Body of pancreas (tissue), 4 donors: ENCODE results near the gene LCA5. TPM values are rescaled to one million over a fixed set of nuclear protein-coding genes. Genes with fewer than 3 reads are reported as not detected.

Experiments
- ATAC-seq: fragments of 150-250 bp; one replicate; pipeline ENCODE4 v1.9.1; 2016
- DNase-seq, 4 donors: peaks; one replicate each; pipeline ENCODE4 v3.0.0-alpha.2; 2019
- H3K27ac ChIP-seq, 4 donors: fragments of 200-600 bp; sonication (generic); 1 replicate in 3 of 4; 2 replicates in 1 of 4; pipeline versions ENCODE4 v1.5.1 to v1.6.1; 2016 to 2019; ENCODE audit warnings: mild to moderate bottlenecking in 1 of 4, mixed read lengths in 1 of 4, moderate library complexity in 1 of 4
- H3K27me3 ChIP-seq, 2 donors: fragments of 200-600 bp; sonication (generic); one replicate each; pipeline ENCODE4 v1.6.0; 2016; ENCODE audit warnings: mild to moderate bottlenecking in 1 of 2
- H3K36me3 ChIP-seq, 2 donors: fragments of 200-600 bp; sonication (generic); replicated peaks in 1 of 2; 2 replicates each; pipeline ENCODE4 v1.5.1; 2016; ENCODE audit warnings: low read depth in 2 of 2; ENCODE audit not compliant: insufficient read depth in 1 of 2
- H3K4me1 ChIP-seq: fragments of 200-600 bp; sonication (generic); one replicate; pipeline ENCODE4 v1.6.0; 2016
- H3K4me3 ChIP-seq, 2 donors: fragments of 200-600 bp; sonication (generic); 1 replicate in 1 of 2; 2 replicates in 1 of 2; pipeline ENCODE4 v1.5.1; 2016 to 2019
- H3K9me3 ChIP-seq, 3 donors: fragments of 200-600 bp; sonication (generic); 1 replicate in 2 of 3; 2 replicates in 1 of 3; pipeline ENCODE4 v1.5.1; 2016
- POLR2A ChIP-seq, 3 donors: fragments of 450-650 bp; IDR thresholded peaks; one replicate each; pipeline ENCODE4 v1.6.1; 2016; ENCODE audit warnings: antibody characterized with exemption in 3 of 3, mild to moderate bottlenecking in 2 of 3
- WGBS, 2 donors: methylation state at CpG; one replicate each; pipeline ENCODE4 v1.1.5; 2017; 5-methylcytosine and 5-hydroxymethylcytosine counted together
- intact Hi-C: fragments of 100-400 bp; cut with DNase I; formaldehyde crosslinking; loops from one replicate; pipeline ENCODE4 v1.15.1; 2023
- total RNA-seq, 2 donors: library from RNA; depleted of rRNA; stranded (reverse); fragments of >200 nt; gene quantifications; one replicate each; pipeline ENCODE4 v1.1.0, GENCODE V29; 2016
- TF ChIP-seq, protein P1 (sequence below), 7 experiments: fragments of 450-650 bp in 4 of 7; fragments of 200-600 bp in 3 of 7; sonication (generic) in 3 of 7; IDR thresholded peaks; one replicate each; pipeline ENCODE4 v1.5.1; 2016 to 2019; ENCODE audit warnings: antibody characterized with exemption in 7 of 7

LCA5 gene
- total RNA-seq, 2 donors from 2014 or later = 2.6 to 7.8 TPM

DNA sequence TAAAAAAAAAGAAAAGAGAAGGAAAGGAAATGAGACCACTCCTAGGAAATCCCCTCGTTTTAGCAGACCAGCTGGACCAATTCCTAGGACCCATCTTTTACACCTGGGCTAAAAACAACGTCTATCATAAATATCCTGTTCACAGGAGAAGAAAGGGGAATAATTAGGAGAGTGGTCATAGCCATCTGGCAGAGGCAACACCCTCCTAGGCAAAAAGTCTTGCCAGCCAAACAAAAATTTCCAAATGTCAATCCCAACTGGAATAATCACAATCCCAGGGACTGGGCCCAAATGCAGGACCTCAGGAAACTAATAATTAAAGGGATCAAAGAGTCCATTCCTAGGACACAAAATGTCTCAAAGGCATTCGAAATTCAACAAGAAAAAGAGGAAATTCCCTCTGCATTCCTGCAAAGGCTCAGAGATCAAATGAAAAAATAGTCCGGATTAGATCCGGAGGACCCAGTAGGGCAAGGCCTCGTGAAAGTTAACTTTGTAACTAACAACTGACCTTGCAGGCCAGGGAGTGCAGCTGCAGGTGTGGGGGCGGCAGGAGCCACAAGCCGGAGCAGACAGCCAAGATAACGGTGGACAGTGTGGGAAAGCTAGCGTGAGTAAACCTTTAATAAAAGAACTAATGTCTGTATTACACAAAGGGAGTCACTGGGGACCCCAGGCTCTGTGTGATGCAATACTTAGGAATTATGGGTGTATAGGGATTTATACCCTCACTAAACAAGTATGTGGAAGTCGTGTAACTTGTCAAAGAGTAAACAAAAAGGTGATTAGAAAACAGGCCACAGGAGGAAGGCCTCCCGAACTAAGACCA lies 11.7 kb downstream of the LCA5 start:
- no peaks in the 10 kb centered on the region for H3K27me3 ChIP-seq
- no peaks in the 10 kb centered on the region for H3K36me3 ChIP-seq
- no peak overlapping the region for H3K4me3 ChIP-seq
- ATAC-seq = peak; percentile 92
- intact Hi-C loops = no loop called here
- peaks cover 25% of the 10 kb centered on the region for H3K4me1 ChIP-seq
- H3K9me3 ChIP-seq = no peaks in the 10 kb centered on the region
- 10 to 11% methylated on average over 12 of the region's 12 CpGs for WGBS, 2 donors
- TF ChIP-seq POLR2A (IDR thresholded peaks at IDR 0.05) = peak in 1 of 3 donors; percentile 33
- TF ChIP-seq, protein P1, sequence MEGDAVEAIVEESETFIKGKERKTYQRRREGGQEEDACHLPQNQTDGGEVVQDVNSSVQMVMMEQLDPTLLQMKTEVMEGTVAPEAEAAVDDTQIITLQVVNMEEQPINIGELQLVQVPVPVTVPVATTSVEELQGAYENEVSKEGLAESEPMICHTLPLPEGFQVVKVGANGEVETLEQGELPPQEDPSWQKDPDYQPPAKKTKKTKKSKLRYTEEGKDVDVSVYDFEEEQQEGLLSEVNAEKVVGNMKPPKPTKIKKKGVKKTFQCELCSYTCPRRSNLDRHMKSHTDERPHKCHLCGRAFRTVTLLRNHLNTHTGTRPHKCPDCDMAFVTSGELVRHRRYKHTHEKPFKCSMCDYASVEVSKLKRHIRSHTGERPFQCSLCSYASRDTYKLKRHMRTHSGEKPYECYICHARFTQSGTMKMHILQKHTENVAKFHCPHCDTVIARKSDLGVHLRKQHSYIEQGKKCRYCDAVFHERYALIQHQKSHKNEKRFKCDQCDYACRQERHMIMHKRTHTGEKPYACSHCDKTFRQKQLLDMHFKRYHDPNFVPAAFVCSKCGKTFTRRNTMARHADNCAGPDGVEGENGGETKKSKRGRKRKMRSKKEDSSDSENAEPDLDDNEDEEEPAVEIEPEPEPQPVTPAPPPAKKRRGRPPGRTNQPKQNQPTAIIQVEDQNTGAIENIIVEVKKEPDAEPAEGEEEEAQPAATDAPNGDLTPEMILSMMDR (IDR thresholded peaks at IDR 0.05) = no peak
- peak overlapping the region in 3 of 4 donors; percentile 46 to 87 (median 79) for H3K27ac ChIP-seq
- peak; percentile 35 to 76 (median 50) for DNase-seq

DNA sequence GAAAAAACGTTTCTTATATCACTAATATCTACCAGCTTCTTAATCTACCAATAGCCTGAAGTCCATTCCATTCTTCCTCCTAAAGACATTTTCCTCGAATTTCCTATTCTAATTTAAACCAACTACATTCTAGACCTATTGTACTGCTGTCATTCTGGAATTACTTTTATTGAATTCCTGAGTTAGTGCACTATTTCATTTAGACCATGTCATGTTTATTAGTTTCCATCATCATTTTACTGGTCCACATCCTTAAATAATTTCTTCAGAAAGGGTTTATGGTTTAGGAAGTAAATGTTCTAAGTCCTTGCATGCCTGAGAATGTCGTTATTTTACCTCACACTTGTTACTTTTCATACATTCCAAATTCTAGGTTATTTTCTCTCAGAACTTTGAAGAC lies 13.2 kb downstream of the LCA5 start:
- DNase-seq (no peak), ATAC-seq (no peak)
- no peaks in the 10 kb centered on the region for H3K9me3 ChIP-seq
- no peak overlapping the region for H3K4me3 ChIP-seq
- TF ChIP-seq, protein P1 (IDR thresholded peaks at IDR 0.05) = no peak
- no peak for TF ChIP-seq POLR2A (IDR thresholded peaks at IDR 0.05)
- H3K27me3 ChIP-seq = no peaks in the 10 kb centered on the region
- H3K36me3 ChIP-seq = no peaks in the 10 kb centered on the region
- peaks cover 25% of the 10 kb centered on the region for H3K4me1 ChIP-seq
- 72 to 73% methylated on average over 3 of the region's 3 CpGs for WGBS, 2 donors
- intact Hi-C loops = no loop called here
- H3K27ac ChIP-seq = peak overlapping the region in 2 of 4 donors; percentile 79 to 87

DNA sequence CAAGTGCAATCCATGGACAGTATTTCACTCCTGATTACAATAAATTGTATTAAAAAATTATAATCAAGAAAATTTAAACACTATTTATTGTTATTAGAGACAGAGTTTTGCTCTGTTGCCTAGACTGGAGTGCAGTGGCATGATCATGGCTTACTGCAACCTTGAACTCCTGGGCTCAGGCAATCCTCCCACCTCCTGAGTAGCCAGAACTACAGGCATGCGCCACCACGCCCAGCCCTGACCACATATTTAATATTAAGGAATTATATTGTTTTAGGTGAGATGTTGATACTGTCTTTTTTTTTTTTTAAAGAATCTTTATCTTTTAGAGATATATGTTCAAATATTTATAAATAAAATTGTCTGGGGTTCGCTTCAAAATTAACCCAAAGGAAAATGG lies 14.6 kb downstream of the LCA5 start:
- H3K27ac ChIP-seq = peak overlapping the region in 1 of 4 donors; percentile 14
- intact Hi-C loops = no loop called here
- H3K36me3 ChIP-seq = no peaks in the 10 kb centered on the region
- H3K4me1 ChIP-seq = peaks cover 25% of the 10 kb centered on the region
- no peak for TF ChIP-seq POLR2A (IDR thresholded peaks at IDR 0.05)
- TF ChIP-seq, protein P1 (IDR thresholded peaks at IDR 0.05) = no peak
- no peaks in the 10 kb centered on the region for H3K9me3 ChIP-seq
- no peak overlapping the region for H3K4me3 ChIP-seq
- H3K27me3 ChIP-seq = no peaks in the 10 kb centered on the region
- WGBS, 2 donors = 72 to 78% methylated on average over 3 of the region's 3 CpGs
- DNase-seq (no peak), ATAC-seq (no peak)

DNA sequence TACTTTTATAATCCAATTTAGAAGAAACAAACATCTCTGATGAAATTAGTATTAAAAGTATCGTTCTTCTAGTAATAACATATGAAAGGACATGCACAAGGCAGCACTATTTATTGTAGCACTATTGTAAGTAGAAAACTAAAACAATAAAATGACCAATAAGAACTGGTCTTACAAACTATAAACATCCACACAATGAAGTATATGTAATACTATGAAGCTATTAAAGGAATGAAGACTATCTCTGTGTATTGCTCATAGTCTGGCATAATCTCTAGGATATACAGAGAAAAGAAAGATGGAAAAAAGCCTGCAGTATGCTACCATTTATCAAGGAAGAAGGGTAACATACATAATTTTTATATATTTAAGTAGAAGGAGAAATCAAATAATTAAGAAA lies 16.7 kb downstream of the LCA5 start:
- H3K36me3 ChIP-seq = no peaks in the 10 kb centered on the region
- 92 to 97% methylated on average over 1 of the region's 1 CpG for WGBS, 2 donors

More for the DNA sequence above, 16.7 kb downstream of the LCA5 start:
- Histone ChIP-seq H3K4me1 (peaks cover 11% of the 10 kb centered on the region), H3K27me3 (no peaks in the 10 kb centered on the region), H3K4me3 (no peak overlapping the region), H3K27ac (no peak overlapping the region), H3K9me3 (no peaks in the 10 kb centered on the region)
- TF ChIP-seq, protein P1 (IDR thresholded peaks at IDR 0.05) = no peak
- no peak for TF ChIP-seq POLR2A (IDR thresholded peaks at IDR 0.05)
- no peak for ATAC-seq
- no peak for DNase-seq
- intact Hi-C loops = no loop called here
